GM12872 (cell line): ENCODE results near the gene CHL1.

ENCODE experiments used
- TF ChIP-seq, protein P1 (sequence below): IDR thresholded peaks from 3 replicates; pipeline ENCODE4 v1.5.1; 2011; ENCODE audit warnings: low read depth, mild to moderate bottlenecking, low read length, moderate library complexity; ENCODE audit not compliant: insufficient read depth

The CHL1 gene, protein sequence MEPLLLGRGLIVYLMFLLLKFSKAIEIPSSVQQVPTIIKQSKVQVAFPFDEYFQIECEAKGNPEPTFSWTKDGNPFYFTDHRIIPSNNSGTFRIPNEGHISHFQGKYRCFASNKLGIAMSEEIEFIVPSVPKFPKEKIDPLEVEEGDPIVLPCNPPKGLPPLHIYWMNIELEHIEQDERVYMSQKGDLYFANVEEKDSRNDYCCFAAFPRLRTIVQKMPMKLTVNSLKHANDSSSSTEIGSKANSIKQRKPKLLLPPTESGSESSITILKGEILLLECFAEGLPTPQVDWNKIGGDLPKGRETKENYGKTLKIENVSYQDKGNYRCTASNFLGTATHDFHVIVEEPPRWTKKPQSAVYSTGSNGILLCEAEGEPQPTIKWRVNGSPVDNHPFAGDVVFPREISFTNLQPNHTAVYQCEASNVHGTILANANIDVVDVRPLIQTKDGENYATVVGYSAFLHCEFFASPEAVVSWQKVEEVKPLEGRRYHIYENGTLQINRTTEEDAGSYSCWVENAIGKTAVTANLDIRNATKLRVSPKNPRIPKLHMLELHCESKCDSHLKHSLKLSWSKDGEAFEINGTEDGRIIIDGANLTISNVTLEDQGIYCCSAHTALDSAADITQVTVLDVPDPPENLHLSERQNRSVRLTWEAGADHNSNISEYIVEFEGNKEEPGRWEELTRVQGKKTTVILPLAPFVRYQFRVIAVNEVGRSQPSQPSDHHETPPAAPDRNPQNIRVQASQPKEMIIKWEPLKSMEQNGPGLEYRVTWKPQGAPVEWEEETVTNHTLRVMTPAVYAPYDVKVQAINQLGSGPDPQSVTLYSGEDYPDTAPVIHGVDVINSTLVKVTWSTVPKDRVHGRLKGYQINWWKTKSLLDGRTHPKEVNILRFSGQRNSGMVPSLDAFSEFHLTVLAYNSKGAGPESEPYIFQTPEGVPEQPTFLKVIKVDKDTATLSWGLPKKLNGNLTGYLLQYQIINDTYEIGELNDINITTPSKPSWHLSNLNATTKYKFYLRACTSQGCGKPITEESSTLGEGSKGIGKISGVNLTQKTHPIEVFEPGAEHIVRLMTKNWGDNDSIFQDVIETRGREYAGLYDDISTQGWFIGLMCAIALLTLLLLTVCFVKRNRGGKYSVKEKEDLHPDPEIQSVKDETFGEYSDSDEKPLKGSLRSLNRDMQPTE (N-terminal part only)

DNA sequence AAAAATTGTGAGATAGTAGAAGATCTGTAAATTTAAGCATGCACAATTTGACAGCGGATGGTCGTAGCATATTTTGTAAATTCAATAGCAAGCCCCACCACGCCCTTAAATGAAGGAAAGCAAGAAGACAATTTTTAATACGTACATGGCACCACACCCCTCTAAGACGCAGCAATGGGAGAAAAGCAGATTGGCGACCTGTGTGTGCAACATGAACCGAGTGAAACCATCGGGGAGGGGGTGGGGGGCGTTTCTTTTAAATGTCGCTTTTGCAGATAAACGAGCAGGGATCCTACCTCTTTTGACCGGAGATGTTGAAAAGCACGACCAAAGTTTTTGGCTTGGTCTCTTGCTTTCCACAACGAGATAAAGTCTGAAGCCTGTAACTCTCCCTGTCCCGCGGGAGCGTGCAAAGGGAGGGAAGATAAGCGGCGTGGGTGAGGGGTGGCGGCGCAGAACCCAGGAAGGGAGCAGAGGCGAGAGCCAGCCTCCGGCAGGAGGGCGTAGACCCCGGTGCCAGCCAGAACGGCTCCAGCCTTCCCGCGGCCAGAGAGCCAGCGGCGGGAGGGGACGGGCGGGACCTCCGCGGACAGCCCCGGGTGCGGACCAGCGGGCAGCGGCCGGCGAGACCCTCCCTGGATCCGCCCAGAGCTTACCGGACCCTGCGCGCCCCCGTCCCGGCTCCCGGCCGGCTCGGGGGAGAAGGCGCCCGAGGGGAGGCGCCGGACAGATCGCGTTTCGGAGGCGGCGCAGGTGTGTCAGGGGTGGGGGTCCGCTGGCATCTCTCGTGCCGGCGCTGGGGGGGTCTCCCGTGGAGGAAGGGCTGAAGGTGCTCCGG, at the start of gene CHL1:
TSS of gene CHL1 (plus strand) at position 453 of the 838 bp plus-strand sequence. CDS start 123,014 bp downstream, outside the sequence.
- TF ChIP-seq, protein P1, sequence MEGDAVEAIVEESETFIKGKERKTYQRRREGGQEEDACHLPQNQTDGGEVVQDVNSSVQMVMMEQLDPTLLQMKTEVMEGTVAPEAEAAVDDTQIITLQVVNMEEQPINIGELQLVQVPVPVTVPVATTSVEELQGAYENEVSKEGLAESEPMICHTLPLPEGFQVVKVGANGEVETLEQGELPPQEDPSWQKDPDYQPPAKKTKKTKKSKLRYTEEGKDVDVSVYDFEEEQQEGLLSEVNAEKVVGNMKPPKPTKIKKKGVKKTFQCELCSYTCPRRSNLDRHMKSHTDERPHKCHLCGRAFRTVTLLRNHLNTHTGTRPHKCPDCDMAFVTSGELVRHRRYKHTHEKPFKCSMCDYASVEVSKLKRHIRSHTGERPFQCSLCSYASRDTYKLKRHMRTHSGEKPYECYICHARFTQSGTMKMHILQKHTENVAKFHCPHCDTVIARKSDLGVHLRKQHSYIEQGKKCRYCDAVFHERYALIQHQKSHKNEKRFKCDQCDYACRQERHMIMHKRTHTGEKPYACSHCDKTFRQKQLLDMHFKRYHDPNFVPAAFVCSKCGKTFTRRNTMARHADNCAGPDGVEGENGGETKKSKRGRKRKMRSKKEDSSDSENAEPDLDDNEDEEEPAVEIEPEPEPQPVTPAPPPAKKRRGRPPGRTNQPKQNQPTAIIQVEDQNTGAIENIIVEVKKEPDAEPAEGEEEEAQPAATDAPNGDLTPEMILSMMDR = no peak

DNA sequence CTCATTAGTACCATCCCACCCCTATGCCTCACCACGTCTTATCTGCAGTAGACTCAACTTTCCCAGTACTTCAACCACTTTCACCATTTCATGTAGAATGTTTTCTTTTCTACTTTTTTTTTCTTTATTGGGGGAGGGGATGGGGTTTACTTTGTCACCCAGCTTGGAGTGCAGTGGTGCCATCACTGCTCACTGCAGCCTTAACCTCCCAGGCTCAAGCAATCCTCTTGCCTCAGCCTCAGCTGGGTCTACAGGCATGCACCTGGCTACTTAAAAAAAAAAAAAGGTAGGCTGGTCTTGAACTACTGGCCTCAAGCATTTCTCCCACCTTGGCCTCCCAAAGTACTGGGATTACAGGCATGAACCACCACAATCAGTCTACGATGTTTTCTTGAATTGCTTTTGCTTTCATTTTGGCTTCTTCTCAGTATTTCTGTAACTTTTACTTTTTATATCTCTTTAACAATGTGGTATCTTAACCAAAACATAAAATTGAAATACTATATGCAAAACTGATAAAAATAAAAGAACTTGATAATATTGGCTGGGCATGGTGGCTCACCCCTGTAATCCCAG, 44.9 kb upstream of the CHL1 start:
- TF ChIP-seq, protein P1 = no peak

DNA sequence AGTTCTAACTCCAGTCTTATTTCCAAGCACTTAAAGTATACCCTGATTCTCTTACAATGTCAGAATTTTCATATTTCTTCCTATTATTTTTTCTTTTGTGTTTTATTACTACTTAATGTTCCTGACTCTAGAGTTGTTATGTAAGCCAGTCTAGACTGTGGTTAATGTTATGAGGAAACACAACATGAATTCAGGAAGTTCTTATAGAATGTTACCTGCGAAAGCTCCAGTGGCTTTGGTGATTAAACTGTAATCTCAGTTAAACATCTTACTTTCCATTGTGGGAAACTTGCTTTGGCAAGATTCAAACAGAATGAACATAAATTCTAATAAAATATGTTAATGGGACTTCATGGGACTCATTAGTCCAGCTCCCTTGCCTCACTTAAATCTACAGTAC, 36.6 kb upstream of the CHL1 start:
- TF ChIP-seq, protein P1 = no peak

DNA sequence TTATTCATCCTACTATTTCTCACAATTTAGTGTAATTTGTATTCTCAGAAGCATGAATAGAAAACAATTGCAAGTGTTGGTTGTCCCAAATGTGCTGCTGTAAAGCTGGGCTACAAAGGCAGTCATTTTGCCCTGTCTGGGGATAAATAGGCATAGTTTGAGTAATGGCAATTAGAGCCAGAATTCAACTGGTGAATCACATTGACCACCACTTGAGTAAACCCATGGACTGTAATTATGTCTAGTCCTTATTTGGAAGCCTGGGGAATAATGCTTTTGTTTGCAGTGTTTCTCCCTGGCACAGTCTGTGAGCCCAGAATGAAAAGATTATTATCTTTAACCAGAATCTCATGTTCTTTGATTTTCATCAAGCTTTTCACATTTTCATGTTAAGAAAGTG, 30.5 kb upstream of the CHL1 start:
- TF ChIP-seq, protein P1 = no peak

GRCh38 chr3:166799-167198, 29.8 kb upstream of the CHL1 start:
- TF ChIP-seq, protein P1 = no peak

- TF ChIP-seq, protein P1 = no peak
Observed at GRCh38 chr3:173886-174285, 22.7 kb upstream of the CHL1 start.
